Naive thymus-derived CD8-positive, alpha-beta T cell (primary cell): ENCODE results near the gene MRPL2. TPM values are rescaled to one million over a fixed set of nuclear protein-coding genes. Genes with fewer than 3 reads are reported as not detected.

ENCODE experiments used
- ATAC-seq, 2 donors: fragments of 150-1000 bp; cut with Tn5 transposase in 1 of 2; sonication (Bioruptor Pico), chemical (Tn5 transposase) in 1 of 2; 1 replicate in 1 of 2; 2 replicates in 1 of 2; pipeline ENCODE4 v1.10.0; 2021; ENCODE audit warnings: mild to moderate bottlenecking in 2 of 2, moderate library complexity in 2 of 2
- POLR2A ChIA-PET: fragments of 350-600 bp; sonication (Branson Sonifier 250); formaldehyde crosslinking; loops from one replicate; lab custom pipeline; 2021; ENCODE audit warnings: antibody characterized with exemption; lab: Charles Lee
- DNase-seq, 10 donors: peaks; one replicate each; pipeline versions ENCODE4 v3.0.0 to v3.0.0-alpha.2; 2020 to 2022
- H3K27ac Mint-ChIP-seq, 10 donors: one replicate each; pipeline ENCODE4 v1.8.0; 2020 to 2022; ENCODE audit warnings: mild to moderate bottlenecking in 10 of 10, mixed read lengths in 10 of 10, moderate library complexity in 4 of 10, inconsistent platforms in 1 of 10
- H3K27me3 Mint-ChIP-seq, 5 donors: one replicate each; pipeline ENCODE4 v1.8.0; 2021 to 2022; ENCODE audit warnings: mixed read lengths in 5 of 5
- H3K36me3 Mint-ChIP-seq, 3 donors: one replicate each; pipeline ENCODE4 v1.8.0; 2020 to 2022; ENCODE audit warnings: mixed read lengths in 3 of 3, mild to moderate bottlenecking in 2 of 3, inconsistent platforms in 1 of 3
- H3K4me1 Mint-ChIP-seq, 4 donors: one replicate each; pipeline ENCODE4 v1.8.0; 2021 to 2022; ENCODE audit warnings: mixed read lengths in 4 of 4
- H3K4me3 Mint-ChIP-seq, 10 donors: one replicate each; pipeline ENCODE4 v1.8.0; 2020 to 2022; ENCODE audit warnings: mild to moderate bottlenecking in 10 of 10, mixed read lengths in 10 of 10, moderate library complexity in 6 of 10, inconsistent platforms in 1 of 10
- H3K9me3 Mint-ChIP-seq, 9 donors: one replicate each; pipeline ENCODE4 v1.8.0; 2020 to 2022; ENCODE audit warnings: mixed read lengths in 9 of 9, mild to moderate bottlenecking in 3 of 9, inconsistent platforms in 1 of 9, moderate library complexity in 1 of 9
- polyA plus RNA-seq, 3 donors: library from polyadenylated mRNA; unstranded; fragments of 300-500 nt; fragmentation: Illumina TruSeq; gene quantifications; one replicate each; pipeline ENCODE4 v1.2.3, GENCODE V29; 2021
- total RNA-seq, 8 experiments: library from RNA in 2 of 8; stranded (reverse) in 2 of 8; gene quantifications; one replicate each; pipeline ENCODE4 v1.2.3 and lab custom pipeline; 2021 to 2026

MRPL2 gene
- total and polyA plus RNA-seq, 5 experiments from 2014 or later, result 40.7 to 69.9 (median 59.3) TPM

DNA sequence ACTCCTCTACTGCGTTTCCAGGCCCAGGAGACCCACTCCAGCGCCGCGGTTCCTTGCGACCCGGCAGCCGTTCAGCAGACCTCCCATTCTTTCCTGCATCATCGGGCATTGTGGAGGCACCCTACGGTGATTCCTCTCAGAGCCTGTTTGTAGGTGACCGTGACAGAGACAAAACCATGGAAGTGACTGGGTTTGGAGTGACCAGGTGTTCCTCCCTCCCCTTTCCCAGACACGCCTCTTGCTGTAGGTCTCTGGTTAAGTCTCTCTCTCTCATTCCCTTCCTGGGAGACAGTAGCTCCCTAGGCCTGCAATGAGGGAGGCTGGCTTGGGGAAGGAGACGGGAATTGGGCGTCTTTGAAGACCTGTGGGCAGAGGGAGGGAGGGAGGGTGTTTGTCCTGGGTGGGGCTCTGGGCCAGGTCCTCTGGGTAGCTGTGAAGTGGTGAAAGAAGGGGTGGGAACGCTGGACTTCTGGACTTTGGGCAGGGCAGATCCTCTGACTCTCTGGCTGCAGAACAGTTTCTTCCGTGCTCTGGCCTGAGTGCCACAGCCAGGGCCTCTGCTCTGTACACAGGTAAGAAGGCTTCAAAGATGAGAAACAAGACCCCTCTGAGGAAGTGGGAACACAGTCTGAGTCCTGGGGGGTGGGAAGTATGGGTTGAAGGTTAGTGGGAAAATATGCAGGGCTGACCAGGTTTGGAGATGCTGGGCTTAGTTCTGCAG is 960 bp upstream of the MRPL2 start:
- Mint-ChIP-seq H3K27me3 (no peaks in the 10 kb centered on the region), H3K4me3 (peak overlapping the region; percentile 93 to 99 (median 95)), H3K4me1 (peaks cover 17 to 47% (median 38%) of the 10 kb centered on the region in 4 donors), H3K9me3 (no peaks in the 10 kb centered on the region), H3K27ac (peak overlapping the region; percentile 96 to 100 (median 99)), H3K36me3 (peaks cover 4 to 51% (median 17%) of the 10 kb centered on the region in 3 donors)
- ATAC-seq, result no peak
- POLR2A ChIA-PET, result interaction anchor here (1.1 to 3.3 kb wide), 6 partner anchors 40 to 309 kb away, joined by 5 to 41 read pairs (median 16); partner anchors contain the start of genes CNPY3, KLHDC3, MEA1 and PEX6
- no peak for DNase-seq

DNA sequence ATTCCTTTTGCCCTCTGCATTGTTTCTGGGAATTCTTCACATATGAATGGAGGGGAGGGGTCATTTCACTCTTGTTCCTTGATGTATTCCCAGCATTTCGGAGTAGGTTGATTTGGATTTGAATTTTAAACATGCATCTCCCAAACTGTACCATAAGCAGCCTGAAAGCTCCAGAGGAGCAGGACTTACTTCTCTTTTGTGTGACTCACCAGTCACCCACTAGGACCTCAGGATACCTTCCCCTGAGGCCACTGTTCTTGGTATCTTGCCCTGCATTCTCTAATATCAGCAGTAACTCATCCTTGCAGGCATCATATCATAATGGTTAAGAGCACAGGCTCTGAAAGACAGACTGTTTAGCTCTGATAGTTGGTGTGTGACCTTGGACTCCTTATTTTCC is 703 bp downstream of the MRPL2 start:
- H3K9me3 Mint-ChIP-seq, result no peaks in the 10 kb centered on the region
- no peak for ATAC-seq
- H3K27me3 Mint-ChIP-seq, result no peaks in the 10 kb centered on the region
- H3K4me1 Mint-ChIP-seq, result peaks cover 20 to 56% (median 48%) of the 10 kb centered on the region in 4 donors
- peak in 1 of 10 donors; percentile 2 for DNase-seq
- H3K36me3 Mint-ChIP-seq, result peaks cover 0 to 39% (median 11%) of the 10 kb centered on the region in 3 donors
- peak overlapping the region; percentile 96 to 100 (median 99) for H3K27ac Mint-ChIP-seq
- POLR2A ChIA-PET, result interaction anchor here (1.0 to 3.3 kb wide), 11 partner anchors 9 to 311 kb away, joined by 3 to 41 read pairs (median 7); partner anchors contain the start of genes CNPY3, DNPH1, KLHDC3 and MEA1
- peak overlapping the region; percentile 93 to 99 (median 95) for H3K4me3 Mint-ChIP-seq

DNA sequence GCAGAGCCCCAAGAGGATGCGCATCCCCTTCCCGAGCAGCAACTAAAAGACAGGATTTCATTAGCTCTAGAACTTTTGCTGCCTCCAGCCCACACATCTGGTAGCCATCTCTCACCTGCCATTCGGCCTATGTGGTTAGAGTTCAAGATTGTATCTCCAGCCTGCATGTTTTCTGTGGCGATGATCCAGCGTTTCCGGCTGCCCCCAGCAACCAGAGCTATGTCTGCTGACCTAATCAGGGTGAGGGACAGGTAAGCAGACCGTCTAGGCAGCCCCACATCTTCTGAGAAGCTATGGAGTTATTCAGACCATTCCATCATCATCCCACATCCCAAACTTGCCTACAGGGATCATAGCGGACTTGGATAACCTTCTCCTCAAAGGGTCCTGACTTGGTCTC is 3.3 kb downstream of the MRPL2 start:
- Mint-ChIP-seq H3K27ac (peak overlapping the region in 7 of 10 donors; percentile 47 to 86 (median 65)), H3K9me3 (no peaks in the 10 kb centered on the region), H3K36me3 (peaks cover 0 to 26% (median 6%) of the 10 kb centered on the region in 3 donors), H3K4me1 (peaks cover 29 to 71% (median 63%) of the 10 kb centered on the region in 4 donors), H3K4me3 (peak overlapping the region in 4 of 10 donors; percentile 10 to 37 (median 32)), H3K27me3 (no peaks in the 10 kb centered on the region)
- POLR2A ChIA-PET, result interaction anchor here (0.5 to 4.1 kb wide), 5 partner anchors 13 to 127 kb away, joined by 3 to 34 read pairs (median 4); partner anchors contain the start of gene CNPY3
- no peak for ATAC-seq
- no peak for DNase-seq

DNA sequence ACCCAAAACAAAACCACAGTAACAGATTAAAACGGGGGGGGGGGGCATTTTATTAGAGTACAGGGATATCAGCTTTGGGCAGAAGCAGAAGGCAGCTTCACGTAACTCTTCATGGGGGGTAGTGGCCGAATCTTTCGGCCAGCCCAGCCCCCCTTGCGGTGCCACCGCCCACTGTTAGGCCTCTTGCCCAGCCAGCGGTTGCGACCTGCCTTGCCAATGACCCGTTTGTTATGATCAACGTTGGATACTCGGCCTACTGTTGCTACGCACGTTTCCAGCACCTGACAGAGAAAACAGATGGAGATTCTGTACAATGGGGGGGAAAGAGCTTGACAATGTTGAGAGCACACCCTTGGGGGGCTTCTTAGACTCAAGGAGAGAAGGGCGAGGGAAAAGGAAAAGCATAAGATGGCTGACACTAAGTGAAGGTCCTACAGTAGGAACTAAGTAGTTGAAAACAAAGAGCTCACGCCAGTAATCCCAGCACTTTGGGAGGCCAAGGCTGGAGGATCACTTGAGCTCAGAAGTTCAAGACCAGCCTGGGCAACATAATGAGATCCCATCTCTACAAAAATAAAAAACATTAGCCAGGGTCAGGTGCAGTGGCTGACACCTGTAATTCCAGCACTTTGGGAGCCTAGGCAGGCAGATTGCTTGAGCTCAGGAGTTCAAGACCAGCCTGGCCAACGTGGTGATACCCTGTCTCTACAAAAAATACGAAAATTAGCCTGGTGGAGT is 4.9 kb downstream of the MRPL2 start:
- Mint-ChIP-seq H3K4me3 (peak overlapping the region; percentile 88 to 97 (median 94)), H3K4me1 (peaks cover 35 to 61% (median 59%) of the 10 kb centered on the region in 4 donors), H3K36me3 (peaks cover 0 to 35% (median 6%) of the 10 kb centered on the region in 3 donors), H3K27me3 (no peaks in the 10 kb centered on the region), H3K9me3 (no peaks in the 10 kb centered on the region), H3K27ac (peak overlapping the region; percentile 80 to 98 (median 96))
- ATAC-seq (no peak), DNase-seq (peak in 1 of 10 donors; percentile 4)
- POLR2A ChIA-PET, result interaction anchor here (0.6 to 4.1 kb wide), 19 partner anchors 8 to 1115 kb away, joined by 3 to 34 read pairs (median 6); partner anchors contain the start of genes CNPY3, KLHDC3, MEA1 and PEX6

DNA sequence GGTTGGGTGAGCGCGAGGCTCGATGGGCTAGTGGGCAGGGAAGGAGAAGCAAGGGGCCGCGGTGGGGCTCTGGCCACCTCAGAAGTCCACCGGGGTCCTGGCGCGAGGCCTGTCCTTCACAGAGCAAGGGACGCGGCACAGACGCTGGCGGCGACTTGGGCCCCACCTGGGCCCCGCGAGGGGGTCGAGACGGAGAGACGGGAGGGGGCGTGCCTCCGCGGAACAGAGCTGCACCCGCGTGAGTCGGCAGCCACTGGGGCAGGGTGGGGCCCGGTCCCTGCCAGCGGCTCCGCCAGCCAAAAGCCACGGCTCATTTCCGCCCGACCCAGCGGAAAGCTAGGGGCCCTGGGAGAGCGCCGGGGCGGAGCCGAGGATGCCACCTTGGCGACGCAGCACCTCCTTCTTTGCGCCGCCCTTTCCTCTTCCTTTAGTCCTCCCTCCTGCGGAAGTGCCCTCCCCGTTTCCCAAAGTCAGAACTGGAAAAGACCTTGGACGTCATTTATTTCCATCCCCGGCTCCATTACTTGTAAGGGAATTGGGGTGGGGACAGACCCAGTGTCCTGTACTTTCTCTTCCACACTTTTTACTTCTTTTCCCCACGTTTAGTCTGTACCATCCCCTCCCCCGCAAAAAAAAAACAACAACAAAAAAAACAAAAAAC is 5.6 kb downstream of the MRPL2 start, which contains the start of gene CUL7:
Gene CUL7 (minus strand): TSS at position 307 of the 661 bp plus-strand sequence. CDS start 1,063 bp downstream, outside the sequence.
- DNase-seq (peak; percentile 81 to 94 (median 86)), ATAC-seq (peak; percentile 99)
- H3K27ac Mint-ChIP-seq, result peak within 1 kb of the TSS; percentile 80 to 98 (median 96)
- peak within 1 kb of the TSS; percentile 88 to 97 (median 94) for H3K4me3 Mint-ChIP-seq
- H3K9me3 Mint-ChIP-seq, result no peaks in the 10 kb centered on the region
- peaks cover 0 to 41% (median 6%) of the 10 kb centered on the region in 3 donors for H3K36me3 Mint-ChIP-seq
- peaks cover 34 to 54% (median 53%) of the 10 kb centered on the region in 4 donors for H3K4me1 Mint-ChIP-seq
- POLR2A ChIA-PET, result interaction anchor here (0.5 to 4.1 kb wide), 19 partner anchors 16 to 1116 kb away, joined by 3 to 34 read pairs (median 6); partner anchors contain the start of genes CNPY3, KLHDC3, MEA1 and PEX6
- no peaks in the 10 kb centered on the region for H3K27me3 Mint-ChIP-seq

DNA sequence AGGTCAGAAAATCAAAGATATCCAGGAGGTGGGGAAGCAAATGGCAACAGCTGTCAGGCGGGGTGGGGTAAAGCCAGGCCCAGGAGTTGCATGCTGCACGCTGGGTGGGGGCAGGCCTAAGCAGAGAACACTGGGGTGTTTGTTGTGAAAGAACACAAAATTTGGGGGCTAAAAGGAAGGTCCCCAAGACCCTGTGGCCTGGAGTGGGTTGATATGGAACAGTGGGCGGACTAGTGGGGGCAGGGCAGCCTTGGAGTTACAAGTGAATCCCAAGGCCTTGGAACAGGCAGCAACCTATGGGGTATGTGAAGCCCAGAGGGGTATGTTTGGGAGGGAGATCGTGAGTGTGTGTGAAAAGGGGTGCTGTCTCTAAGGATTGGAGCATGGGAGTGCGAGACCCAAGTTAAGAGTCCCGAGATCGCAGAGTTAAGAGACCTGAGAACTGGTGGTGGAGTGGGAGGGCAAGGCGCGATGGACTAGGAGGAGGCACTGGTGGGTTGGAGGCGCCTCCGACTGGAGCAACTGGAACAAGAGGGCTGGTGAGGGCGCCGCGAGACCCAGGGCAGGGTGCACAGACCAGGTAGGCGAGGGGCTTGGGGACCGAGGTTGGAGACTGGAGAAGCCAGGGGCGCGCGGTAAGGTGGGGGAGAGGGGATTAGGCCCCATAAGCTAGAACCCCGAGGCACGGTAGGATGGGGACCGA is 6.2 kb downstream of the MRPL2 start:
- DNase-seq, result peak in 2 of 10 donors; percentile 2 to 12
- peak; percentile 29 to 37 for ATAC-seq
- peaks cover 0 to 45% (median 7%) of the 10 kb centered on the region in 3 donors for H3K36me3 Mint-ChIP-seq
- peak overlapping the region; percentile 88 to 97 (median 94) for H3K4me3 Mint-ChIP-seq
- H3K4me1 Mint-ChIP-seq, result peaks cover 30 to 47% (median 46%) of the 10 kb centered on the region in 4 donors
- H3K27me3 Mint-ChIP-seq, result no peaks in the 10 kb centered on the region
- H3K9me3 Mint-ChIP-seq, result no peaks in the 10 kb centered on the region
- POLR2A ChIA-PET, result interaction anchor here (0.5 to 4.1 kb wide), 14 partner anchors 16 to 294 kb away, joined by 3 to 34 read pairs (median 8); partner anchors contain the start of genes CNPY3, KLHDC3, MEA1 and PEX6
- peak overlapping the region; percentile 80 to 98 (median 96) for H3K27ac Mint-ChIP-seq

DNA sequence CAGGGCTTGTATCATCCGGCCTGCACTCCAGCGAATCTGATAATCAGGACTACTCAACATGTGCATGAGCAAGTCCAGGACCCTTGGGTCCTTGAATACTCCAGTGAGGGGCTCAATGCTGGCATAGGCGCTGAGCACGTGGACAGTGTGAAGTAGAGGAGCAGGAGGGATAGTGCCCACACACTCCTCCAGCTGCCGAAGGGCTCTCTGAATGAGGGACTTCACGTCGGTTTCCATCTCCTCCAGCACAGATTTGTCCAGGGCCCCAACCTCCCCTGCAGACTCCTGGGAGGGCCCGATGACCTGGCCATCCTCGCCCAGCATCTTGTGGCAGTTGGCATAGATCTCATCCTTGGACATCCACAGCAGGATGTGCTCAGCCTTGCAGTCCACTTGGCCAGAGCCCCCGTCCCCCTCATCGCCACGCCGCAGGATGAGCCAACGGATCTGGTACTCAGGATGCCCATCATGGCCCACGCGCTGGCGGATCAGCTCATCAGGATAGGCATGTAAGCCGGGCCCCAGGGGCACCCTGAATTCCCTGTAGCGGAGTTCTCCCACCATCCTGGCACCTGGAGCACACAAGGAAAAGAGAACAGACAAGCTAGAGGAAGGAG is 6.9 kb downstream of the MRPL2 start:
- Mint-ChIP-seq H3K4me1 (peaks cover 30 to 42% (median 41%) of the 10 kb centered on the region in 4 donors), H3K4me3 (peak overlapping the region; percentile 88 to 97 (median 94)), H3K27ac (peak overlapping the region; percentile 80 to 98 (median 96)), H3K27me3 (no peaks in the 10 kb centered on the region), H3K36me3 (peaks cover 0 to 43% (median 4%) of the 10 kb centered on the region in 3 donors), H3K9me3 (no peaks in the 10 kb centered on the region)
- DNase-seq (no peak), ATAC-seq (no peak)
- POLR2A ChIA-PET, result interaction anchor here (1.6 to 4.1 kb wide), 3 partner anchors 37 to 123 kb away, joined by 18 to 34 read pairs (median 29); partner anchors contain the start of genes CNPY3, KLHDC3, MEA1 and PEX6

DNA sequence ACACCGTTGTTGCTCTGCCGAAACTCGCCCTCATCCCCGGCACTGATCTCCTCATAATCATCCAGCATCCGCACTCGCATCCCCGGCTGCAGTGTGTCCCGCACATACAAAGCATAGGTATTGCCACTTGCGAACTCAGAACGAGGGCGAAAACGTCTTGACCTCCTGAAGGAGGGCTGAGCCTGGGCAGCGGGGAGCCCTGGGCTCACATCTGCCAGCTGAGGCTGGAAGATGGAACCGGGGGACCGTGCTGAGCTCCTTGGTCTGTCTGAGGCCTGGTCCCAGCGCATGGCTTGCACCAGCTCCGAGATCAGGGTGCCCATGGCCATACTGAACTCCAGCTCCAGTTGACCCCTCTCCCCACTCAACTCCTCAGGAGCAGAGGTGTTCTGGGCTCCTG is 8.3 kb downstream of the MRPL2 start:
- Mint-ChIP-seq H3K36me3 (peaks cover 0 to 43% (median 4%) of the 10 kb centered on the region in 3 donors), H3K27ac (peak overlapping the region in 4 of 10 donors; percentile 14 to 85 (median 25))

DNA sequence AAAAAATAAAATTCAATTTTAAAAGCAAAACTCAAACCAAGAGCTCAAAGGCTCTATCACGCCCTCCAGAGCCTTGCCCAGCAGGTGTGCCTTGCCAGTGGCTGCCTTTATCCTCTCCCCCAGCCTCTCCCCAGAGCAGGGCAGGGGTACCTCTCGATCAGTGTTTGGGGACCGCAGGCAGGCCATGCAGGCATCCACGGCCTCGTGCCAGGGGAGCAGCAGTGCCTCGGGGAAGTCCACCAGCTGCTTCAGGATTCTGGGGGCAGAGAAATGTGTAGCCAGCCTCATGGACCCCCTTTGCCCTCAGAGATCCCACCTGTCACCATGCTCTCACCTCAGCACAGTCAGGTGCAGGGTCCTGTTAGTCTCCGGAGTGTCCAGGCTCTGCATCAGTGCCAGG is 11.2 kb downstream of the MRPL2 start:
- DNase-seq, result peak in 1 of 10 donors; percentile 11
- Mint-ChIP-seq H3K4me1 (peaks cover 22 to 26% (median 25%) of the 10 kb centered on the region in 4 donors), H3K36me3 (peaks cover 0 to 52% (median 5%) of the 10 kb centered on the region in 3 donors), H3K27ac (no peak overlapping the region), H3K27me3 (no peaks in the 10 kb centered on the region), H3K4me3 (no peak overlapping the region), H3K9me3 (no peaks in the 10 kb centered on the region)
- POLR2A ChIA-PET, result interaction anchor here (0.6 to 0.9 kb wide), 2 partner anchors 168 to 183 kb away, joined by 3 read pairs; no protein-coding TSS in a partner anchor
- ATAC-seq, result no peak

More for the DNA sequence above, 8.3 kb downstream of the MRPL2 start:
- Mint-ChIP-seq H3K27me3 (no peaks in the 10 kb centered on the region), H3K9me3 (no peaks in the 10 kb centered on the region), H3K4me1 (peaks cover 30 to 42% (median 37%) of the 10 kb centered on the region in 4 donors), H3K4me3 (peak overlapping the region in 3 of 10 donors; percentile 30 to 58 (median 42))
- POLR2A ChIA-PET, result interaction anchor here (0.6 kb wide), 2 partner anchors 46 to 406 kb away, joined by 3 to 6 read pairs; no protein-coding TSS in a partner anchor
- no peak for DNase-seq
- ATAC-seq, result no peak

DNA sequence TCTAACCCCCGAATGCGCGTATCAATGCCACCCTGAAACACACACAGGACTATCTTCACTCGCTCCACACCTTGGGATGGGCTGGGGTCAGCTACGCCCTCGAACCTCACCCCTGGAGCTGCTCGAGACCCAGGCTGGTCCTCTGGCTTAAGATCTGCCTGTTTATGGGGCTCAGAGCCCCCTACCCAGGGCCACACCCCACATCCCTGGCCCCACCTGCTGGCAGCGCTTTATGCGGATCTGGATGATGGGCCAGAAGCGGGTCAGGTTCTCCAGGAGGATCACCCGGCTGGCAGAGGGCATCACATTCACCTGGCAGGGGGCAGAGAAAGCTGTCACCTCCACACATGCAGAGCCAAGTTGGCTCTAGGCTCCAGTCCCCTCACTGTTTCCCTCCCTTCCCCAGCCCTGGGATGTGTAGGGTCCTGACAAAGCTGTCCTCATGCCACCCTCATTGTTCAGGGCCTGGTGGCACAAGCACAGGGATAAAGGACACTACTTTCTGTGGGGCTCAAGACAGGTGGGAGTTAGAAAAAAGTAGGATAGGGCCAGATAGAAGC is 13.8 kb downstream of the MRPL2 start:
- Mint-ChIP-seq H3K36me3 (peaks cover 0 to 66% (median 5%) of the 10 kb centered on the region in 3 donors), H3K9me3 (no peaks in the 10 kb centered on the region), H3K27me3 (no peaks in the 10 kb centered on the region), H3K4me1 (peaks cover 0 to 8% (median 2%) of the 10 kb centered on the region in 4 donors), H3K27ac (peak overlapping the region in 1 of 10 donors; percentile 56), H3K4me3 (no peak overlapping the region)
- DNase-seq, result peak in 1 of 10 donors; percentile 56
- POLR2A ChIA-PET, result interaction anchor here (0.6 kb wide), 1 partner anchor 24 kb away, joined by 3 read pairs; the partner anchor contains the start of gene RRP36
- ATAC-seq, result no peak
